ENCODE data around the gene TTLL6.

Gene TTLL6

DNA sequence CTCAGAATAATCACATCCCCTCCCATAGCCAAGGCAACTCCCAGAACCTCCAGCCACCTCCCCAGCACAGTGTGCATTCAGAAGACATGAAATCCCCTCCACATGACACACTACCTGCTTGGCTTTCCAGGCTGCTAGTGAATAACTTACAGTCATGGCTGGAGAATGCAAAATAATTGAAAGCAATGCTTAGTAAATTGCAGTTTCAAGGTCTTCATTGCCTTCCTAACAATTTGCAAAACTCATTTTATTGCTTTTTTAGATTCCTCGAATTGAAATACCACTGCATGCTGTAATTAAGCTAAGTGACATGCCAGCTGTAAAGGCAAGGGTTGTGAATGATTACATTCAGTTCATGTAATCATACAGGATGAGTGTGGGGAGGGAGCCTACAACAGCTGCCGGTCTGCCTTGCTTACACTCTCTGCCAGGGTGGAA is 59.5 kb downstream of the TTLL6 start:
- no peak for DNase-seq

DNA sequence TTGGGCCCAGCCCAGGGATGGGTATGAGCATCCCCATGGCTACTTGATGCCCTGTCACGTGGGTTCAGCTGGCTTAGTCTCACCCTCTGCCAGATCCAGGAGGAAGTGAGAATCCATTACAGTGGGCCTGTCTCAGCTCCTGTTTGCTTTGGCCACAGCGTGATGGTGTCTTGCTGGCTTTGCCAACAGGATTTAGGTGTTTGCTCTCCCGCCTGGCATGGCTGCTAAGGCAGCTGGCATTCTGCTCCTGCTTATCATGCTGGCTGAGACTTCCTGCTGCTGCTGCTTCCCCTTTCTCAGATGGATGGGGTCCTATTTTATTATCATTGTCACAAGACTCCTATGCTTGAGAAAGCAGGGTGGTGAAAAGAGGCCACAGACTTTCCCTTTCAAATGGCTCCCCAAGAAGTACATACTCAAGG is 60.2 kb downstream of the TTLL6 start:
- DNase-seq, result no peak

- DNase-seq, result no peak
Measured at GRCh38 chr17:48755356-48755755, 61.7 kb downstream of the TTLL6 start.

- no peak for DNase-seq
Measured at GRCh38 chr17:48754500-48755261, 62.3 kb downstream of the TTLL6 start.

DNA sequence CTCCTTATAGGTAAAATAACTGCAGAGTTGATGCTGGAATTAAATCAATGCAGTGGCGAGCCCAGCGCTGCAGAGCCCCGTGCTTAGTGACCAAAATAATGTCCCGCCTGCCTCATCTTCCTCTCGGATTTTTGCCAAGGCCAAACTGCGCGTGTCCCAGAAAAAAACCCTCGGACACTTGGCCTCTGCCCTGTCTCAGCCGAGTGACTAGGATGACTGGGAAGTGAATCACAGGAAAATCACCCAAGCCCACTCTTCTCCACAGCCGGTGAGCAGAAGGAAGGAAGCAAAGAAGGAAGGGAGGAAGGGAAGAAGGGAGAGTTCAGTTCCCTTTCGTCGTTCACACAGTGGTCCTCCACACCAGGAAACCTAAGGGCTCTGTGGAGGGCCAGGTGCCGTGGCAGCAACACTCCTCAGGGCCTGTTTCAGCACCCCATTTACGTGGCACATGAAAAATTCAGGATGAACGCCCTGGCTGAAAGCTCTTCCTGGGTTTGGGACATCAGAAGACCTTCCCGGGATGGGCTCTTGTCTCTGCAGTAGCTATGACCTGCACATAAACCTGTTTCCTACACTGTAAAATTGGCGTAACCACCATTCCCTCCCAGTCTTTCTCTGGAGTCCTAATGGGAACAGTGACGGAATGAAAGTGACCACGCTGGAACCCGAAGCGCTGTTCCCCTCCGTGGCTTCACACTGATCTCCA is 63.1 kb downstream of the TTLL6 start:
- DNase-seq, result no peak

DNA sequence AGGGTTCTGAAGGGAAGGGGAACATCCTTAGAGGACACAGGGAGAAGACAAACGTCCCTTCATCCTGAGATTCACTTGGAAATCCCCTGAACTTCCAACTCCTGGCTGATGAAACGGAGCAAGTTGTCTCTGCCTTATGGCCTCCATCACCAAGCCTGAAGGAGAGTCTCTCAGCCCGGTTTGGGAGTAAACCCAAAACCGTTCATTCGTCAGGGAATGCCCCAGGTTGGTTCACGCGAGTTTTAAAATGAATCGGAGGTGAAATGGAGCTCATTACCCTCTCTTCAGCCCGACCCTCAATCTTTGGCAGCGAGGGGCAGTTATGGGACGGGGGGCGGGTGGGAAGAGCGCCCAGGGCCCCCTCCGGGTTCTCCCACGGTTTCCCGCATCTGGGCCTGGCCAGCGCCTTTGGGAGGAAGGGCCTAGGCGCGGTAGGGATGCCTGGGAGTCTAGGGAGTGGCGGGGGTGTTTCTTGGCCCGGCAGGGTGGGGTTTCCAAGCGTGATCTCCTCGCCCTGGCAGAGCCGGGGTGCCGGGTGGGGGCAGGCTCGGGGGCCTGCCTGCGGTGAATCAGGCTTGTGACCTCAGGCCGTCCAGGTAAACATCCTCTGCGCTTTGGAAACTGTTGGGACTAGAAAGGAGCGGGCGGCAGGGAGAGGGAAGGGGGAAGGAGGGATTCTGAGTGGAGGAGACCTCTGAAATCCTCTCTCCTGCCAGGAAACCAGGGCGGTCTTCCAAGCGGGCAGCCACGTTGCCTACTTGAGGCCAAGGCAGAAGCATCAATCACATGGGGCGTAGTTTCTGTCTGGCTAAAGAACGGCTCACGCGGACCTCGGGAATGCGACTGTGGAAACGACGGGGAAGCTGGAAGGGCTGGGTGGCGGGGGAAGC is 64.4 kb downstream of the TTLL6 start:
- DNase-seq, result no peak

GRCh38 chr17:48751733-48752398 is 65.2 kb downstream of the TTLL6 start:
- DNase-seq, result no peak

DNA sequence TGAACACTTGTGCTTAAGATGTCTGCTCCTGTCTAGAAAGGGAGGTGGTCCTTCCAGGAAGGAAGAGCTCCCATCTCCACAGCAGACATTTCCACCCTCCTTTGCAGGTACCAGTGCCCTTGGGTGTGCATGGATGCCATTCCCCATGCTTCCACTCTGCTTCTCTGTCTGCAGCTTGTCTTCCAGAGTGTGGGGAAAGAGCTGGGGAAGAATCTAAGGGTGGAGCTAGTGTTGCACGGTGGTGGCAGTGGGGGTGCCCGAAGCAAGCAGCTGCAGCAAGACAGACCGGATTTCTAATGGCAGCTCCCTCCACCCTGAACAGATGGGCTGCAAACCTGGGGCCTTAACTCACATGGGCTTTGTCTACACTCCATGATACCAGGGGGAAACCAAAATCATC is 65.9 kb downstream of the TTLL6 start:
- no peak for DNase-seq

DNA sequence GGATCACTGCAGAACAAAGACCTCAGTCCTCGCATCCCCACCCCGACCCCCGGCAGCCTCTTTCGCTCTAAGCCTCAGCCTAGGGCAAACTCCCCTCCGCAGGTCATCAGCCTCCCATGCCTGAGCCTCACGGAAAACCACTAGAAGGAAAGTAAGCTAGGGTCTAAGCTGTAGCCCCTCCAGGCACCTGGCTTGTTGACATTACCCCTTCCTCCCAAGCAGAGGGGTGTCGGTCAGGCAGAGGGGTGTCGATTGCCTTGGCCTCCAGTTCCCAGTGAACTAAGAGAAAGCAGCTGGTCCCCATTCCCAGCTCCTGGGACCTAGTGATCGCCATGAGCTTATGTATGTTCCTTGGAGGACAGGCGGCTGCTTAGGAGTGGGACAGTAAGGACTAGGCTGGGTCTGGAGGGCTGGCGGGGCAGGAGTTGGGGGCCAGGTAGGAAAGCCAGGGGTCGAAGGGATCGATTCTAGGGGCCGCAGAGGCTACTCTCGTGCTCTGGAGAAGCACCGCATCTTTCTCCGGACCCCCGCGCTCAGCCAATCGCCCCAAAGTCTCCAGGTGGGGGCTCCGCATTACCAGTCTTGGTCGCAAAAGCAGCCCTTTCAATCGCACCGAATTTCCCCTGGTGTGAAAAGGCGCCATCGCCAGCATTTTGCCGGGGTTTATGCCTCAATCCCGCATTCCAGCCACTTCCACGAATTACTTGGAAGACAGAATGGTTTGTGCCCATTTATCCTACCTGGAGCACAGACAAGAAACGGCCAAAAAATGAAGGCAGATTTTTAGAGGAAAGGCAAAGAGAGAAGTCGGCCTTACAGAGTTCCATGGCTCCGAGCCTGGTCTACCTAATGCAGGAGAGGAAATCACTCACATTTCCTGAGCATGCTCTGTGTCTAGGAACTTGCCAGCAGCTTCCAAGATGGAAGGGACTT is 67.1 kb downstream of the TTLL6 start:
- no peak for DNase-seq

- DNase-seq, result no peak
Measured at GRCh38 chr17:48748718-48749566, 68.1 kb downstream of the TTLL6 start.

DNA sequence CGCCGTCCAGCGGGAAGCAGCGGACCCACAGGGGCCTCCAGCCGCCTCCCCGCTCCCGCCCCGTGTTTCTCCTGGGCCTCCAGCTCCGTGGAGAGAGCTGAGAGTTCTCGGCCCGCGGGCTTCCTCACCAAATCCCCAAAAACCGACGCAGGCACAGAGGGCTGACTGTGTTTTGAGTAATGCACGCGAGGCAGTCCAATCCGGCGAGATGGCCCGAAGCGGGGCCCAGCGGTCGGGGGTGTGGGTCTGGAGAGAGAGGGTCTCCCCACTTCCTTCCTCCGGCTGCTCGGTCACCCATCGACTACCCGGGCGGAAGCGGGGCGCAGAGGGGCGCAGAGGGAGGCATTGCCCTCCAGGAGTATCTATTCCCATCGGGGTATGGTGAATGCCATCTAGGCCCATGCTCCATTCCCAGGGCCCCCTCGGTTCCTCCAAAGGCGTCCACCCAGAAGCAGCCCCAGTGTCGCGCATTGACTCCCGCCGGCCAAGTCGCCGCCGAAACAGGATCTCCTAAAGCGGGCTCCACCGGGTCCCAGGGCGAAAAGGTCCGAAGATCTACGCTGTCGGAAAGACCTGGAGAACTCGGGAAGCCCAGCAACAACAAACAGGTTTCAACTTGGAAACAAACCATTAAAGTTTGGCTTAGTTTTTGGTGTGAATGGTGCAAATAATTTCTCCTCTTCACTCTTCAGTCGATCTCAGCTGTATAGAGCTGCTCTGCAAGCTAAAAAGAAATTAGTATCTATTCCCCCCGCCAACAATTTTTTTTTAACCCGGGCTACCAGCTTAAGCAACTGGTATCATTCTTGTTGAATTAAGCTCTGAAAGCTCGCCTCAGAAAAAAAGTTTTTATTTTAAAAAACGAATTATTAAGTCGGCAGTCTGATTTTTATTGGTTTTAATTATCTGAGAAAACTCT is 69.3 kb downstream of the TTLL6 start:
- DNase-seq, result no peak

DNA sequence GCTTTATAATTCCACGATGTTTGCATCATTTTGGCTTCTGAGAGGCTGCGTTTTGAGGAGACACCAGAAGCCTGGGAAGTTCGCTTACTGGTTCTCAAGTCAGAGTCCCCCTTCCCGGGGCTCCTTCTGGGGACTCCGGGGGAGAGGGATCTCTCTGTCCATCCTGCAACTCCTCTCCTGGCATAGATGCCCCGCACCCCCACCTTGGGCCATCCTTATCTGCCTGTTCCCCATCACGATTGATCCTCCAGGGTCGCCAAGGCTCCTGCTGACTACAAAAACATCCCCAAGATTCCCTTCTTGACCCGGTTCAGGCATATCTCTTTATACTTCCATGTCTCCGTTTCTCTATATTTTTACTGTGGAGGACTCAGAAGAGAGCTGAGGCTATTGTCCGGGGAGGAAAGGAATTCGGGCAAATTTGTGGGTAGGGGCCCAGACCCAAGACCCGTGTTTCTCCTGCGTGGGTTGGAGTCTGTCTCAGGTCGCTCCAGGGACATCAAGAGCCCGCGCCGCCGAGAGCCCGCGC is 70.0 kb downstream of the TTLL6 start:
- DNase-seq, result no peak

- no peak for DNase-seq
Measured at GRCh38 chr17:48745381-48746275, 71.4 kb downstream of the TTLL6 start.

DNA sequence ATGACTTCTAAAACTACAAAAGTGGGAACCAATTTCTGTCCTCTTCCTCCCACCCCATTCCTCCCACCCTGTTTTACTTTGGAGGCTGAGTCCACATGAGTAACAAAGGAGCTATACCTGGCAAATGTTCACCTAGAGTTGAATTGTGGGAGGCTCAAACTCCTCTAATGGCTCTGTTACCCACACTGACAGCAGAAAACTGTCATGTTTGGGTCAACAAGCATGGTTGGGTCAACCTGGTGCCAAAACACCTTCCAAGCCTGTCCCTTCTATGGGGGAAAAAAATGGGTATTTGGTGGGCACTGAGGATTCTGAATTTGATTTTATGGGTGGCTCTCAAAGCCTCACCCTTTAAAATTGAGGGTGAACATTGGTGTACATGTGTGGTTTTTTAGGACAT is 76.5 kb downstream of the TTLL6 start:
- DNase-seq, result no peak

DNA sequence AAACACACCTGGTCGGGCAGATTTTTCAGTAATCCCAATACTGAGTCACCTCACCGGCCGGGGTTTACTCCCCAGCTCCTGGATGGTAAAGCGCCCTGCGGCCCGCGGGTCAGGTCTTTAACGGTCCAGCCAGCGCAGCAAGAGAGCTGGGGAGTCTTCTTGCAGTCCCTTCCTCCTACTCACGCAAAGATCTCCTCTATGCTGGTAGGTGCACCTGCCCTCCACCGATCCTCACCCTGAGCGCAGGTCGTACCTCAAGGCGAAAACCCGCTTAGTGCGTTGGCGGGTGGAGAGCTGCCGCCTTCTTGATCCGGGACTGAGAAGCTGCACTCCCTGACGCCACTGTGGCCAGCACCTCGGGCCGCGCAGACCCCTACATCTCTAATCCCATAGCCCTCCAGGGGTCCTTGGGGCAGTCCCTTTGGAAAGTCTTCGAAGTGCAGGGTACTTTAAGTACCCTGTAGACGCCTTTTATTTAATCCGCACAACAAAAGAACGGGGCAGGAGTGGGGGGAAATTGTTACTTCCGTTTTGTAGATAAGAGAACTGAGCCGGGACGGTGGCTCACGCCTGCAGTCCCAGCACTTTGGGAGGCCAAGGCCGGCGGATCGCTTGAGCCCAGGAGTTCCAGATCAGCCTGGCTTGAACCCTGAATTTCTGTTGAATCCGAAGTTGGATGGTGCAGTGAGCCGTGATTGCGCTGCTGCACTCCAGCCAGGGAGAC is 78.1 kb downstream of the TTLL6 start:
- no peak for DNase-seq

DNA sequence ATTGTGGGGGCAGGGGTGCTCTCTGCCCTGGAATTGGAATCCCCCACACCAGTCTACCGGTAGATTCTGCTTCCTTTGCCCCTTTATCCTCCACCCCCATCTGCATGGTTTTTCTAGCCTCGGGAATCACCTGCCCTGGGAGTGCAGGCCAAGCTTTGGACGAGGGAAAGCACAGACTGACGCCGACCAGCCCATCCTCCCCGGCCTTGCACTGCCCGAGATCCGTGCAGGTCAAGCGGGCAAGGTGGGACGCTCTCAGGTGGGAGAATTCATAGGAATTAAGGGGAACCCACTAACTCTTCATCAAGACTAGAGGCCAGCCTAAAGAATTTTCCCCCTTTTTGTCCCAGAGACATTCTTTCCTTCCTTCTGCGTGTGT is 78.6 kb downstream of the TTLL6 start:
- DNase-seq, result no peak

DNA sequence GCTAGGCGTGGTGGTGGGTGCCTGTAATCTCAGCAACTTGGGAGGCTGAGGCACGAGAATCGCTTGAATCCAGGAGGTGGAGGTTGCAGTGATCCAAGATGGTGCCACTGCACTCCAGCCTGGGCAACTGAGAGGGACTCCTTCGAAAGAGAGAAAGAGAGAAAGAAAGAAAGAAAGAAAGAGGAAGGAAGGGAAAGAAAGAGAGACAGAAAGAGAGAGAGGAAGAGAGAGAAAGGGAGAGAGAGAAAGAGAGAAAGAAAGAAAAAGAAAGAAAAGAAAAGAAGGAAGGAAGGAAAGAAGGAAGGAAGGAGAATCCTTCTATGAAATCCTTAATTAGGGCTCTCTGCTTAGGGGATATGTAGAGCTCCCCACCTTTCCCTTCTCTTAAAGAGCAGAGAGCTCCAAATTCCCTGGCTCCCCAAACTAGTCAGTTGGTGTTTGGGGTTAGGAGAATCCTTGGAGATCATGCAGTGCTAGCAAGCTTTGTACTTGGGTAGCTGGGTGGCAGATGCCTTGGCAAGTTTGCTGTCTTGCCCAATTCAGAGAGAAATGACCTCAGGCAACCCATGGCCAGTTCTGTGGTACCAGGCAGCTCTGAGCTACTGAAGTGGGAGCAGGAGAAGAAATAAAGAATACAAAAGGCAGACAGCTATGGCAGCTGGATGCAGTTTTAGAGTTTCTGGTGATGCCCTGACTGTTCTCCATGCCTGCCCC is 79.5 kb downstream of the TTLL6 start:
- no peak for DNase-seq
